HG03571 (cell line): ENCODE results near the gene MACROD2.
A peak's percentile ranks its signal among the peaks of the same experiment; 100 is the strongest.

Experiments used
- ATAC-seq: cut with Tn5 transposase; IDR thresholded peaks from one replicate; pipeline ENCODE4 v1.9.1; 2021; ENCODE audit not compliant: unreplicated experiment

MACROD2 gene

GRCh38 chr20:15622368-15622767 is 1627.1 kb downstream of the MACROD2 start:
- ATAC-seq: no peak

DNA sequence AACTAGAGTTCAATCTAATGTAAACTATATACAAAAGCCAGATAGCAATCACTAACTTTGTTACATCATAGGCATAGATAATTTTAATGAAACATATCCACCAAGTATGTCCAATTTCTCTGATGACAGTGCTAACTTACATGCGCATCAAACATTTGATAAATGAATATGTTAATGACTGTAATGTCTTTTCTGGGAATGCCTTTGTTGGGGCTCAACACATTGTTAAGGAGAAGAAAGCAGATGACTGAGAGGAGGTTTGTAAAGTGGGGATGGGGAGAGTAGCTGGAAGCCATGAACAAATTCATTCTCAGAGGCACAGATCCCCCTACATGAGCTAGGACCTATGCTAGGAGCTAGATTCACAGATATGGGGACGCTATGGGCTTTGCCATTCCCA is 1627.9 kb downstream of the MACROD2 start:
- no peak for ATAC-seq

- no peak for ATAC-seq
Observed at GRCh38 chr20:15625981-15626380, 1630.7 kb downstream of the MACROD2 start.

- ATAC-seq: no peak
Observed at GRCh38 chr20:15627089-15627488, 1631.8 kb downstream of the MACROD2 start.

GRCh38 chr20:15627501-15627903 is 1632.2 kb downstream of the MACROD2 start:
- ATAC-seq: no peak

- no peak for ATAC-seq
Observed at GRCh38 chr20:15628851-15629353, 1633.6 kb downstream of the MACROD2 start.

GRCh38 chr20:15630360-15630759 is 1635.0 kb downstream of the MACROD2 start:
- no peak for ATAC-seq

- no peak for ATAC-seq
Observed at GRCh38 chr20:15632680-15633079, 1637.4 kb downstream of the MACROD2 start.

DNA sequence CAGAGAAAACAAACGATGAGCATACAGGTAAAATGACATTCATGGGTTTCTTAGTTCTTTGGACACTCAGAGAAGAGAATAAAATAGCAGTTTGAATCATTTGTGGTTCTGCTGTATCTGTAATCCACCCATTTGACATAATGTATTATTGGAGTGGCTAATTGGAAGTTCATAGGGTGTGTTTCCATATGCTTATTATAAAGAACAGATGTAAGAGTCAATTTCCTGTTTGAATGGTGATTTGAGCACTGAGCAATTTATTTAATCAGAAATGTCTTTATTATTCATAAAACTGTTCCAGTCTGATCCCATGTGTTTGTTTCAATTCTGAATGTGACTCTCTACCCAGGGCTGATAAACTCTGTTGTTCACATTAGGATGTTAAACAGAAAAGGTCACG is 1638.8 kb downstream of the MACROD2 start:
- no peak for ATAC-seq

- ATAC-seq: no peak
Observed at GRCh38 chr20:15637546-15637945, 1642.2 kb downstream of the MACROD2 start.

- no peak for ATAC-seq
Observed at GRCh38 chr20:15637950-15638754, 1642.8 kb downstream of the MACROD2 start.

DNA sequence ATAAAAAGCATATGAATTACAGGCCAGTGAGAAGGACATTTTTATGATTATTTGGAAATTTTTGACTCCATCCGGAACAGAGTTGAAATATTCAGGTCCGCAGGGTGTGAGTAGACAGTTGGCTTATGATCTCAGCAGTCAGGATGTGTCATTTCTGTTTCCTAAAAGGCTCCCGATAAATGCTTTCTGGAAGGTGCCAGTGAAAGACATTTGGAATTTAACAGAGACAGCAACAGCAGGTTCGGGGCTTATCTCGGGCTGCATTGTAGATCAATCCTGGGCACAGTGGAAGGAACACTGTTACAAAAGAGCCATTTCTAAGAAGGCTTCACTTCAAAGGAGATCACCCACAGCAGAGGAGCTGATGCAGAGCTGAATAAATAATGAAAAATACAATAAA is 1643.5 kb downstream of the MACROD2 start:
- no peak for ATAC-seq

DNA sequence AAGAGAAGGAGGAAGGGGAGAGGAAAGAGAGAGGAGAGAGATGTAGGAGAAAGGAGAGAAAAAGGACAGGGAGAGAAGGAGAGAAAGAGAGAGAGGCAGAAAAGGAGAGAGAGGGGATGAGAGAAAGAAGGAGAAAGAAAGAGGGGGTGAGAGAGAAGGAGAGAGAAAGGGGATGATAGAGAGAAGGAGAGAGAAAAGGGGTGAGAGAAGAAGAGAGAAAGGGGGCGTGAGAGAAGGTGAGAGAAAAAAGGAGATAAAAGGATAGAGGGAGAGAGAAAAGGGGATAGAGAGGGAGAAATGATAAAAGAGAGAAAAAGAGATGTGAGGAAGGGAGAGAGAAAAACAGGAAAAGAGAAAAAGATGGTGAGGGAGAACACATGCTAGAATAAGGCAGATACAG is 1644.5 kb downstream of the MACROD2 start:
- ATAC-seq: no peak

GRCh38 chr20:15642109-15642508 is 1646.8 kb downstream of the MACROD2 start:
- no peak for ATAC-seq

GRCh38 chr20:15642676-15643075 is 1647.4 kb downstream of the MACROD2 start:
- ATAC-seq: no peak

GRCh38 chr20:15643713-15644112 is 1648.4 kb downstream of the MACROD2 start:
- no peak for ATAC-seq

GRCh38 chr20:15645816-15646215 is 1650.5 kb downstream of the MACROD2 start:
- no peak for ATAC-seq

DNA sequence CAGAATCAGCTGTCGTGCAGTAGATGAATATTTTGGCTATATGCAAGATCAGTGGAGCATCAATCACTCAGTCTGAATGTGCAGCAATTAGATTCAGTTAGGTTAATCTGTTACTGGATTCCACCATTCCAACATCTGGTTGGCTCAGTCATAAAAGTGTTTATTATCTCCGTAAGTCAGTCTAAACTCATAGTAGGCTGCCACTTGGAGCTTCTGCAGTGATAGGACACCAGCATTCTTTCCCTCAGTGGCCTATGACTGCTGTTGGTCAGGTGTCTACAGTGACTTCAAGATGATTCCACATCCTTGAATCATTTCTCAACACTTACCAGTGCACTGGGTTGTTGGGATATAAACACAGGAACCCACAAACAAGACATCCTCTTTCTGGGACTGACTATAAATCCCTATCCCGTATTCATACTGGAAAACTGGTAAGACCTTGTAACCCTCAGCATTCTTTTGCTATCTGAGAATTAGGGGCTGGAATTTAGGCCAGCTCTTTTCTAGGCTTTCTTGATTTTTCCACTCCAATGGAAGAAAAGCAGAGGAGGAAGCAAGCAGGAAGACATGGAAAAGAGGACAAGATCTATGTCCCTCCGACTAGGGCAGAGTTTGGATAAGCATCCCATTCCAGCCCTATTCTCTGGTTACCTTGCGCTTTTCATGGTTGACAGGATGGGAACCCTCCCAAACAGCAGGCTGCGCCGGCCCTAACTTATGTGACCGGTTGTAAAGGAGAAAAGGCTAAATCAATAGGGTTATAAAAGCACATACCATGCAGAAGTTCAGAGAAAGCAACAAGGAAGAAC is 1658.3 kb downstream of the MACROD2 start:
- ATAC-seq: no peak

DNA sequence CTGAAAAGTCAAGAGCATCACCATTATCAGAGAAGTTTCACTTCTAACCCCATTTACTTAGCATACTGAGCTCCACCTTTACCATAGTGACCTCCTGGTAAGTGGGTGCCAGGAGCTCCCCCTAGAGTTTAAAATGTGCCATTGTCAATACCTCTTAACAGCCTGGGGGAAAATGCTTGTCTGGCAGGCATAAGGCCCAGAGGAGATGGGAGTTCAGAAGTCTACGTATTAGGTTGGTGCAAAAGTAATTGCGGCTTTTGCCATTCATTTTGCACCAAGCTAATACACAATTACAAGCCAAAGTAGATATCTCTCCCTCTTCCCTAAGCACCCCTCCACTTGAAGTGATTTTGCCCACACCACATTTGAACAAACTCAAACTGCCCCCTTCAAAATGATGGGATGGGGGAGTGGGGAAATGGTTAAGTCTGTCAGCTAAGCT is 1658.9 kb downstream of the MACROD2 start:
- peak; percentile 96 for ATAC-seq

- no peak for ATAC-seq
Observed at GRCh38 chr20:15655295-15655874, 1660.1 kb downstream of the MACROD2 start.

DNA sequence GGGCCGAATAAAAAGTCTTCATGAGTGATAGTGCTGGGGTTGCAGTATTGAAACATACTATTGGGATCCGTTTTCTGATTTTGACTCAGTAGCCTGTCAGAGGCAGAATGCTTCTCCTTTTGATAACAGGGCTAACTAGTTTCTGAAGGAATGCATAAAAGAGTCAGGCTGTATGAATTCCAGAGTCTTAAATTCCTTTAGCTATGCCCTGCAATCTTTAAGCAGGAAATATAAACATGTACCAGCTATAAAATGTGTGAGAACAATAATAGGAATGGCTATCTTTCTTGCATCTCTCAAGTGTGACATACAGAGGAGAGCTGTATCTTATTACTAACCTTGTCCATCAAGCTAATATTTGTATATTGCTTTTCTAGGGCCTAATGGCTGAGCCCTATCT is 1660.8 kb downstream of the MACROD2 start:
- no peak for ATAC-seq

DNA sequence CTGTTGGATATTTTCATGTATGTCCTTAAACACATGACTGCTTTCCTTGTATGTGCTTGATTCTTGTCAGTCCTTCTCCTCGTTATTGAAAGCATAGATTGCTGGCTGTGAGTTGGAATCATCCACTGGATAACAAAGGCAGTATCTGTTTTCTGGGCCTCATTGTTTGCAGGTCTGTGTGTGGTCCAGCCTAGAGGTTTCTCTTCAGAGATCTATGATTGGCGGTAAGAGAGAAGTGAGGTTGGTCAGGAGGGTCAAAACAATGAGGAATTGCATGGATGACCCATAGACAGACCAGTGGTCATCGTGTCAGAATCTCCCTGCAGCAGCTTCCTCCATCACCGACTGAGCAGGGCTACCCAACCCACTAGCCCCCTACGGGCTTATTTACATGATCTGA is 1663.0 kb downstream of the MACROD2 start:
- ATAC-seq: no peak
